WTC11 (cell line): ENCODE data around the gene CASKIN1. TPM values are rescaled to one million over a fixed set of nuclear protein-coding genes. Genes with fewer than 3 reads are reported as not detected.

Experiments
- ATAC-seq: fragments of 200-7000 bp; cut with Tn5 transposase; 2 replicates; pipeline ENCODE4 v1.10.0; 2021; ENCODE audit warnings: mild to moderate bottlenecking, moderate library complexity
- CTCF ChIA-PET: fragments of 300-600 bp; sonication (Branson Sonifier 250); formaldehyde crosslinking; loops from one replicate; lab custom pipeline; 2021; ENCODE audit warnings: antibody characterized with exemption; lab: Charles Lee
- POLR2A ChIA-PET: fragments of 350-600 bp; sonication (Branson Sonifier 250); formaldehyde crosslinking; loops from one replicate; lab custom pipeline; 2021; ENCODE audit warnings: antibody characterized with exemption; lab: Charles Lee
- DNase-seq: peaks from one replicate; pipeline ENCODE4 v3.0.0; 2021; ENCODE audit warnings: low spot score
- H3K27ac Mint-ChIP-seq: 2 replicates; pipeline ENCODE4 v1.8.0; 2021; ENCODE audit warnings: mixed read lengths
- H3K27me3 Mint-ChIP-seq: 2 replicates; pipeline ENCODE4 v1.8.0; 2021; ENCODE audit warnings: low read depth, mild to moderate bottlenecking, moderate library complexity, mixed read lengths
- H3K36me3 Mint-ChIP-seq: 2 replicates; pipeline ENCODE4 v1.8.0; 2021; ENCODE audit warnings: mixed read lengths
- H3K4me1 Mint-ChIP-seq: 2 replicates; pipeline ENCODE4 v1.8.0; 2022; ENCODE audit warnings: mixed read lengths
- H3K4me3 Mint-ChIP-seq: 2 replicates; pipeline ENCODE4 v1.8.0; 2021; ENCODE audit warnings: mild to moderate bottlenecking, moderate library complexity, mixed read lengths
- H3K9me3 Mint-ChIP-seq: 2 replicates; pipeline ENCODE4 v1.8.0; 2021; ENCODE audit warnings: mixed read lengths
- AR ChIP-seq: fragments of 250-450 bp; sonication (Bioruptor Pico); IDR thresholded peaks from 2 replicates; pipeline ENCODE4 v1.9.0; 2021; ENCODE audit warnings: mild to moderate bottlenecking
- ARID4B ChIP-seq: sonication (generic); formaldehyde crosslinking; IDR thresholded peaks from 2 replicates; pipeline ENCODE4 v1.8.0; 2023; ENCODE audit warnings: missing genetic modification reagents, mild to moderate bottlenecking, borderline replicate concordance
- IRF2 ChIP-seq: sonication (generic); formaldehyde crosslinking; IDR thresholded peaks from 2 replicates; pipeline ENCODE4 v1.8.0; 2022; ENCODE audit warnings: low read depth, missing genetic modification reagents, borderline replicate concordance
- JAZF1 ChIP-seq: fragments of 250-450 bp; sonication (Bioruptor Pico); IDR thresholded peaks from 2 replicates; pipeline ENCODE4 v1.9.0; 2021; ENCODE audit warnings: moderate library complexity, mild to moderate bottlenecking, inconsistent platforms
- MAX ChIP-seq: sonication (generic); formaldehyde crosslinking; IDR thresholded peaks from 2 replicates; pipeline ENCODE4 v1.8.0; 2022; ENCODE audit warnings: mild to moderate bottlenecking, missing genetic modification reagents
- NFATC4 ChIP-seq: fragments of 250-450 bp; sonication (Bioruptor Pico); IDR thresholded peaks from 2 replicates; pipeline ENCODE4 v1.9.0; 2021; ENCODE audit warnings: mild to moderate bottlenecking
- PRDM15 ChIP-seq: sonication (generic); formaldehyde crosslinking; IDR thresholded peaks from 2 replicates; pipeline ENCODE4 v1.8.0; 2022; ENCODE audit warnings: missing genetic modification reagents
- SP1 ChIP-seq: sonication (generic); formaldehyde crosslinking; conservative IDR thresholded peaks from 2 replicates; pipeline ENCODE4 v1.8.1; 2022; ENCODE audit warnings: missing genetic modification reagents
- TP53 ChIP-seq: sonication (generic); formaldehyde crosslinking; IDR thresholded peaks from 2 replicates; pipeline ENCODE4 v1.8.1; 2023; ENCODE audit warnings: mild to moderate bottlenecking, missing genetic modification reagents
- USF2 ChIP-seq: sonication (generic); formaldehyde crosslinking; IDR thresholded peaks from 2 replicates; pipeline ENCODE4 v1.8.1; 2023; ENCODE audit warnings: mild to moderate bottlenecking, missing genetic modification reagents, moderate library complexity
- ZNF121 ChIP-seq: sonication (generic); formaldehyde crosslinking; IDR thresholded peaks from 2 replicates; pipeline ENCODE4 v1.8.0; 2023; ENCODE audit warnings: missing genetic modification reagents
- ZNF425 ChIP-seq: fragments of 250-450 bp; sonication (Bioruptor Pico); conservative IDR thresholded peaks from 2 replicates; pipeline ENCODE4 v1.9.0; 2021; ENCODE audit warnings: mild to moderate bottlenecking
- ZNF532 ChIP-seq: fragments of 250-450 bp; sonication (Bioruptor Pico); IDR thresholded peaks from 2 replicates; pipeline ENCODE4 v1.9.0; 2021; ENCODE audit warnings: mild to moderate bottlenecking, borderline replicate concordance
- total RNA-seq: library from RNA; stranded (reverse); gene quantifications from 3 replicates; pipeline ENCODE4 v1.2.3, GENCODE V29; 2021

Gene CASKIN1
- total RNA-seq, 1 experiment from 2014 or later = 9.4 TPM

GRCh38 chr16:2150418-2151187 is 45.8 kb downstream of the CASKIN1 start (continued):
- TF ChIP-seq IRF2 = 0 out of 2 replicates have a peak, but pooled peaks have one; percentile 48
- TF ChIP-seq SP1 (CRISPR knock-in tag) = peak; percentile 67
- peak; percentile 68; the same call in 1 of the 2 replicates for TF ChIP-seq ZNF121
- no peak; the same call in 1 of the 2 replicates for TF ChIP-seq USF2
- no peak for TF ChIP-seq TP53

- H3K4me1 Mint-ChIP-seq = peaks cover 31% of the 10 kb centered on the region
- peaks cover 23% of the 10 kb centered on the region for H3K27me3 Mint-ChIP-seq
- peaks cover 30% of the 10 kb centered on the region for H3K36me3 Mint-ChIP-seq
- 0 out of 2 replicates have a peak overlapping the region, but pooled peaks have one; percentile 36 for H3K27ac Mint-ChIP-seq
- POLR2A ChIA-PET = interaction anchor here (1.0 to 1.8 kb wide), 3 partner anchors 9 to 185 kb away, joined by 3 to 7 read pairs (median 6); partner anchors contain the start of gene RPS2
- DNase-seq (peak; percentile 40), ATAC-seq (peak; percentile 3)
- H3K9me3 Mint-ChIP-seq = no peaks in the 10 kb centered on the region
- CTCF ChIA-PET = interaction anchor here (1.0 to 5.7 kb wide), 3 partner anchors 9 to 146 kb away, joined by 4 to 43 read pairs (median 8); partner anchors contain the start of gene PGP
- H3K4me3 Mint-ChIP-seq = peak overlapping the region; percentile 97
- TF ChIP-seq JAZF1 (CRISPR knock-in tag) (no peak), ZNF532 (CRISPR knock-in tag) (peak; percentile 75; the same call in 1 of the 2 replicates), PRDM15 (CRISPR knock-in tag) (0 out of 2 replicates have a peak, but pooled peaks have one; percentile 1), MAX (0 out of 2 replicates have a peak, but pooled peaks have one; percentile 4), ZNF425 (CRISPR knock-in tag) (peak; percentile 72; the same call in 1 of the 2 replicates), ARID4B (CRISPR knock-in tag) (peak; percentile 58; the same call in 1 of the 2 replicates), AR (CRISPR knock-in tag) (peak; percentile 87), NFATC4 (CRISPR knock-in tag) (peak; percentile 90)
These were observed 46.6 kb downstream of the CASKIN1 start for GRCh38 chr16:2149630-2150417.
